GM18498 (cell line): ENCODE results near the gene AHNAK.
A peak's percentile ranks its signal among the peaks of the same experiment; 100 is the strongest.
"Not testable (repeated sequence)": the region's sequence is repeated elsewhere in the genome, so short reads cannot be mapped to it uniquely, and the experiment has no call there.

Experiments used
- ATAC-seq: cut with Tn5 transposase; IDR thresholded peaks from one replicate; pipeline ENCODE4 v1.9.1; 2021; ENCODE audit warnings: mild to moderate bottlenecking, moderate library complexity; ENCODE audit not compliant: unreplicated experiment

Gene AHNAK, protein sequence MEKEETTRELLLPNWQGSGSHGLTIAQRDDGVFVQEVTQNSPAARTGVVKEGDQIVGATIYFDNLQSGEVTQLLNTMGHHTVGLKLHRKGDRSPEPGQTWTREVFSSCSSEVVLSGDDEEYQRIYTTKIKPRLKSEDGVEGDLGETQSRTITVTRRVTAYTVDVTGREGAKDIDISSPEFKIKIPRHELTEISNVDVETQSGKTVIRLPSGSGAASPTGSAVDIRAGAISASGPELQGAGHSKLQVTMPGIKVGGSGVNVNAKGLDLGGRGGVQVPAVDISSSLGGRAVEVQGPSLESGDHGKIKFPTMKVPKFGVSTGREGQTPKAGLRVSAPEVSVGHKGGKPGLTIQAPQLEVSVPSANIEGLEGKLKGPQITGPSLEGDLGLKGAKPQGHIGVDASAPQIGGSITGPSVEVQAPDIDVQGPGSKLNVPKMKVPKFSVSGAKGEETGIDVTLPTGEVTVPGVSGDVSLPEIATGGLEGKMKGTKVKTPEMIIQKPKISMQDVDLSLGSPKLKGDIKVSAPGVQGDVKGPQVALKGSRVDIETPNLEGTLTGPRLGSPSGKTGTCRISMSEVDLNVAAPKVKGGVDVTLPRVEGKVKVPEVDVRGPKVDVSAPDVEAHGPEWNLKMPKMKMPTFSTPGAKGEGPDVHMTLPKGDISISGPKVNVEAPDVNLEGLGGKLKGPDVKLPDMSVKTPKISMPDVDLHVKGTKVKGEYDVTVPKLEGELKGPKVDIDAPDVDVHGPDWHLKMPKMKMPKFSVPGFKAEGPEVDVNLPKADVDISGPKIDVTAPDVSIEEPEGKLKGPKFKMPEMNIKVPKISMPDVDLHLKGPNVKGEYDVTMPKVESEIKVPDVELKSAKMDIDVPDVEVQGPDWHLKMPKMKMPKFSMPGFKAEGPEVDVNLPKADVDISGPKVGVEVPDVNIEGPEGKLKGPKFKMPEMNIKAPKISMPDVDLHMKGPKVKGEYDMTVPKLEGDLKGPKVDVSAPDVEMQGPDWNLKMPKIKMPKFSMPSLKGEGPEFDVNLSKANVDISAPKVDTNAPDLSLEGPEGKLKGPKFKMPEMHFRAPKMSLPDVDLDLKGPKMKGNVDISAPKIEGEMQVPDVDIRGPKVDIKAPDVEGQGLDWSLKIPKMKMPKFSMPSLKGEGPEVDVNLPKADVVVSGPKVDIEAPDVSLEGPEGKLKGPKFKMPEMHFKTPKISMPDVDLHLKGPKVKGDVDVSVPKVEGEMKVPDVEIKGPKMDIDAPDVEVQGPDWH (N-terminal part only)

DNA sequence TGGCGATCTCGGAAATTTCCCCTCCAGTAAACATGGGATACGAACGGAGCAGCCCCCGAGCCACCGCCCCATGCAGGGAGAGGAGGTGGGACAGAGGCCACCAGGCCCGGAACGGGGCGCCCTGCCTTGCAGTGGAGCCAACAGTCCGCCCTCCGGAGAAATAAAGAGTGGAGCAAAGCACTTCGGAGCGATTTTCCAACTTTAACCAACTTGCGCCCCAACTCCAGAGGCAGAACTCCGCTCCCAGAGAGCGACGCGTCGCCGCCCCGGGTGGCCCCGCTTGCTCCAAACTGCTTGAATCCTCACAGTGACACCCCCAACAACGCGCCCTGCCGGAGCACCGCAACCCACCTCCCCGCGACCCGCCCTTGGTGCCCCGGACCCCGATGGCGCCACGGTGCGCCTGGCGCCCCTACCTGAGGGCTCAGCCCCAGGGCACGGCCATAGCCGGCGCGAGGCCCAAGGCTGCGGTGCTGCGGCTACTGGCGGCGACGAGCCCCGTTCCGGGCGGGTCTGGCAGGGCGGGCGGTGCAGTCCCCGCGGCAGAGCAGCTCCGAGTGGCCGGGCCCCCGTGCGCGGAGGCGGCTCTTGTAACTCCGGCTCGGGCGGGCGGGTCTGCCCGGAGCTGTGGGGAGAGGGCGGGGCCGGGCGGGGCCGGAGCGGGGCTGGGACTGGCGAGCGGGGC is at the start of gene AHNAK:
AHNAK (minus strand) TSS at position 563 of the 685 bp plus-strand sequence. CDS start 10,708 bp downstream, outside the sequence.
- ATAC-seq = peak; percentile 36

DNA sequence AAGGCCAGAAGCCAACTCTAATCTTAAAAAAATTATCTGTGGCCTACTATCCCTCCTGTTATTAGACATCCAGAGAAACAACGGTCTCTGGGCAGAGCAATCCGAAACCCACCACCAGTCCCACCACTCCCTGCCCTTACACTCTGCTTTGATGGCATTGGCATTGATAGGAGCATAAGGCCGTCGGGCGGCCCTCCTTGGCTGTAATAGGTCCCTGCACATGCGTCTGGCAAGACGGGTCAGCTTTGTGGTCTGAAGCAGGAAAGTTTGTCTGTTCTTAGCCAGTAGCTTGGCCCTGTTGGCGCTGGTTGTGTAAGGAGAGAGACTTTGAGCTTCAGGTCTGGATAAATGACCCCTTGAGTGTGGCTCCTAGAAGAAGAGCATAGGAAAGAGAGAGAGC is 48.5 kb upstream of the AHNAK start:
- ATAC-seq = no peak

DNA sequence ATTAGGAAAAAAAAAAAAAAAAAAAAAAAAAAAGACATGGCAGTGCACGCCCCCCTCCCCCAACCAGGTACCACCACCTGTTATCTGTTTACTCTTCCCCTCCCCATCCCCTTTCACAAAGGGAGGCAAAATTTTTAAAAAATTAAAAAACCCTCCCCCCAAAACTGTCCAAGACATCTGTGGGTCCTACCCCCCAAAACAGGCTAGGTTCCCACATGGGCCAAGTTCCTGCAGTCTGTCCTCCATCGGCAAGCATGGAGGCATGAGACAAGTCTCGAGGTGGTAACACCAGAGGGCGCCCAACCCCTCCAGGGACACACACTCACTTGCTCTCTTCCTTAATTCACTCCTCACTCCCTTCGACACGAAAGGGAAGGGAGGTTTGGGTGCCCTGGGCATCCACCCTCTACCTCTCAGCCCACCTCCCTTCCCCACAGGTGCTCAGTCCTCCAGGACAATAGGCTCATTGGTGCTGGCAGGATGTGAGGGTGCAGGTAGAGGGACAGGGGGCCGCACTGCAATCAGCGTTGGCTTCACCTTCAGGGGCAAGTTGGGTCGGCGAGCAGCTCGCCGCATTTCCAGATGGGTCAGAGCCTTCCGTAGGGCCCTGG is 46.9 kb upstream of the AHNAK start:
- no peak for ATAC-seq

DNA sequence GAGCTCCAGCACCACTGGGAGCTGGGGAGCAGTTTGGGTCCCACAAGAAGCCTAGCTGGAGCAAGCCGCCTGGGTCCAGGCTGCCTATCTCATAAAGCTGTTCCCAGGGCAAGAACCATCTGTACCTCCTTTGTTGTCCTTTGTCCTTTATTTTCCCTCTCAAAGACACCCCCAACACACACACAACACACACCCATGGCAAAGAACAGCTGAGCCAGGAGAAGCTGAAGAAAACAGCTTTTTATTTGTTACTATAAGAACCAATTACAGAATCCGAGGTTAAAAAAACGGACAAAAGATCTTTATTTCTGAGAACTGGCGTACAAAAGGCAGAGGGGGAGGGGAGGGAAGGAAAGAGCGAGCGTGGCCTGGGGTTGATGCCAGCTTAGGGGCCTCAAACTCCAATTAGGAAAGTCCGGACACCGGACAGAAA is 46.4 kb upstream of the AHNAK start:
- no peak for ATAC-seq

DNA sequence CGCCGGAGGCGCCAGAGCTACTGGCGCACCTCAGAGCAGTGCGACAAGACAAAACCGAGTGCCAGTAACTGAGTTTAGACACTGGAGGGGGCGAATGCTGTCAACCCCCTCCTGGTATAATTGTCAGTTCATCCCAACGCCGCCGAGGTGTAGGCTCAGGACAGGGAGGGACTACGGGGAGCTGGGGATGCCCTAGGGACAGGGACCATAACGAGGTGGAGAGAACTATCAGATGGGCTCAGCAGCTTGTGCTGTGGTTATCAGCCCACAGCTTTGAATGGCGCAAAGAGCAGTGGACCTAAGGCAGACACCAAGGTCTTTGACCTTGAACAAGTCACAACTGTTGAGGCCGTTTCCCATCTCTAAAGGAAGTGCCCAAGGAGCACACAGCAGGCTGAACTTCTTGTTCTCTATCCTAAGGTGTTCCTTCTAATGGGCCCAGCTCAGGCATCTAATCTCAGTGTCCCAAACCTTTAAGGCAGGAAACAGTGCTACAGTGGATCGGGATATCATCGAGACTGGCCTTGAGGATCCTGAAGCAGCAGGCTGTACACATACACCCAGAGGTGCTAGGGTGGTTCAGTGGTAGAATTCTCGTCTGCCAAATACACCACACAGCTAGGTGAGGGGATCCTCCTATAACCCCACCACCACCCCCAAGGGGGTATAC is 45.7 kb upstream of the AHNAK start:
- ATAC-seq = no peak

DNA sequence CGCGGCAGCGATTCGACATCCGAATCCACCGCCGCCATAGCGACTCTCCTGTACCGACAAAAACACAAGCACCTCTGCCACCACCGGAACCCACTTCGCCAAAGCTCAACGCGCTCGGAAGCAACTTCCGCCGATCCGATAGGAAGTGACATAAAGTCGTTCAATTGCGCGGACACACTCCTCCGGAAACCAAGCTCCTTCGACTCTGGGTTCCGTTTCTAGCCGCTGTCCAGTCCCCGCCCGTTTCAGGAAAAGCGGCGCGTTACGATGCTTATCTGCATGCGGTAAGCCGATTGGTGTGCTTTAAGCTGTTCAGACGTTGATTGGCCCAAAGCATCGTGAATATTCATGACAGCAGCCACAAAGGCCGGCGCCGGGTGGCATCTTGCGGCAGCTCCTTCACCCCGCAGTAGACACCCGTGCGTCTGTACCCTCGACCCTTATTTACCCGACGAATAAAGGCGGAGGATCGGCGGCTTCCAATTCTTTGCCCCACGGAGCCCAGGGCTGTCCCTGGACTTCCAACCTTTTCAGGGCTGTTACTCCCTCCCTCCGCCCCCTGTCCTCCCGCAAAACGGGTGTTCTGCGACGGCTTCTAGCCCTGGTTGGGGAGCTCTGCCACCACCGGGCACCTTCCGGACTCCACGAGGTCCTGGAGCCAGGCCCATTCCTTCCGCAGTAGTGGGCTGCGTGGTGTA is 45.0 kb upstream of the AHNAK start, which contains the start of gene TUT1:
TUT1 (minus strand) TSS at position 76 of the 698 bp plus-strand sequence; CDS start at position 38, 38 bp downstream.
- peak; percentile 85 for ATAC-seq

DNA sequence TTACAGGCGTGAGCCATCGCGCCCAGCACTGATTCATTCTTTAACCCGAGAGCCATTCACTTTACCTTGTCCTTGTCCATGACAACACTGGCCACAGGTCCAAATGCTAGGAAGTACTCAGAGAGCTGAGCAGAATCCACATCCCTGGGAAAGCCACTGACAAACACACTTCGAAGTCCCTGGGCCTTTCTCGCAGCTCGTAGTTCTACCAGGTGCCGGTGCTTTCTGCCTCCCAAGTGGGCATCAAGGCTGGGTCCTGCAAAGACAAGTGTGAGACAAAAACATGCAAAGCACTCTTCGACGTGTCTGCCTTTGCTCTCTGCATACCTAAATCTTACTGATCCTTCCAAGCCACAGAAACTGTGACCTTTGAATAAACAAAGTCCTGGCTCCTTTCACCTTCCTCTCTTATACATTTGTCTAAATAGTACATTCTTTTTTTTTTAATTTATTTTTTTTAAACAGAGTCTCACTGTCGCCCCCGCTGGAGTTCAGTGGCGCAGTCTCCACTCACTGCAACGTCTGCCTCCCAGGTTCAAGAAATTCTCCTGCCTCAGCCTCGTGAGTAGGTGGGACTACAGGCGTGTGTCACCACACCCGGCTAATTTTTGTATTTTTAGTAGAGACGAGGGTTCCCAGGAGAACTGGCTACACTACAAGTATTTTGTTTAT is 42.5 kb upstream of the AHNAK start:
- no peak for ATAC-seq

DNA sequence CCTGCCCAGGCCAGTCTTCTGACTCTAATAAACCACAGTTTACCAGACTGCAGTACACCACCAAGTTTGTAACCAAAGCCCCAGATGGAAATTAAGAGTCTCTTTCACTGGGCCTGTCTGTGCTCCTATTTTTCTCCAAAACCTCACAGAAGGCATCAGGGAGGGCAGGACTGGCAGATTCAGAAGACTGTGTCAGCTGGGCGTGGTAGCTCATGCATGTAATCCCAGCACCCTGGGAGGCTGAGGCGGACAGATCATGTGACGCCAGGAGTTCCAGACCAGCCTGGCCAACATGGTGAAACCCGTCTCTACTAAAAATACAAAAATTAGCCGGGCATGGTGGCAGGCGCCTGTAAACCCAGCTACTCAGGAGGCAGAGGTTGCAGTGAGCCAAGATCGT is 38.8 kb upstream of the AHNAK start:
- not testable (repeated sequence) for ATAC-seq

DNA sequence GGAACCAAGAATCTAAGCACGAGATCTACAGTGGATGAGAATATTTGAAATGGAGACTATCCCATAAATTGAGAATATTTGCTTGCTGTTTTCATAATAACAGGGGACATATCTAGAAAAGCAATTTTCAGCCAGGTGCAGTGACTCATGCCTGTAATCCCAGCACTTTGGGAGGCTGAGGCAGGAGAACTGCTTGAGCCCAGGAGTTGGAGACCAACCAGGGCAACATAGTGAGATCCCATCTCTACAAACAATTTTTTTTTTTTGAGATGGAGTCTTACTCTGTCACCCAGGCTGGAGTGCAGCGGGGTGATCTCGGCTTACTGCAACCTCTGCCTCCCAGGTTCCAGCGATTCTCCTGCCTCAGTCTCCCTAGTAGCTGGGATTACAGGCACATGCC is 35.1 kb upstream of the AHNAK start:
- not testable (repeated sequence) for ATAC-seq

DNA sequence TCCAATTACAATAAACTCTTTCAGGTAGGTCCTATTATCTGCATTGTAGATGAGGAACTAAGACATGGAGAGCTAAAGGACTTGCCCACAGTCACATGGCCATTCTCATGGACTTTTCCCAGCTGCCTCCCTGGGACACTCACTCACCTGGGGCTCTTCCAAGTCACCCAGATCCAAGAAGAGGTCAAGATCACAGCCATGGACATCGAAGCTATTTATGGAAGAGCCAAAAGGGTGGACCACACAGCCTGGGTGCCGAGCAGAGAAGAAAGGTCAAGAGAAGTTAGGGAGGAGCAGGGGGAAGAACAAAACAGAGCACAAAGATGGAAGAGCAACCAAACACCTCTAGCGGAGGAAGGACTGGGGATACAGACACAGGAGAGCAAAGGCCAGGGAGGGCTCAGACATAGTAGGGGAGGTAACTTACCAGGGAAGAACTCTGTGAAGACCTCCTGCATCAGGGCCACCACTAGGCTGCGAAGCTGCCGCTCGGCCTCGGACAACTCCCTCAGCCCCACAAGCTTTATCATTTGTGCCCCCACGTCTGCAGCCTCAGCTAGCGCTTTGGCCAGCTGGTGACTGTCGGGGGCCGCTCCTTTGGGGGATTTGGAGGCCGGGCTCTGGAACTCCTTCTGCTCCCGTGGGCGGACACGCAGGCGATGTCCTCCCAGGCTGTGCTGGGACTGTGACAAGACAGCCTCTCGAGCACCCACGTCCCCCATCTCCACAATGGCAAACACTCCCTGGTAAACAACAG is 34.5 kb upstream of the AHNAK start:
- no peak for ATAC-seq

DNA sequence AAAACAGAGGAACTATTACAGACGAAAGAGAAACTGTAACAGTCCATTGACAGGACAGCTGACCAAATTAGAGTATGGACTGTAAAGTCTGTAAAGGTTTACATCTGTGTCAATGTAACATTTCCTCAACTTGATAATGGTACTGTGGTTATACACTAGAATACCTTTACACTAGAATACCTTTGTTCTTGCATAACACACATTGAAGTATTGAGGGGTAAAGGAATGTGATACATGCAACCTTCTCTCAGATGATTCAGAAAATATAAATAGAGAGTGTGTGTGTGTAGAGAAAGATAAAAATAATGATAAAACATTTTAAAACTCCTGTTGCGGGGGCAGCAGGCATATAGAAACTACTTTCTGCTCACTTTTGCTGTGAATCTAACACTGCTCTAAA is 32.6 kb upstream of the AHNAK start:
- ATAC-seq = no peak

DNA sequence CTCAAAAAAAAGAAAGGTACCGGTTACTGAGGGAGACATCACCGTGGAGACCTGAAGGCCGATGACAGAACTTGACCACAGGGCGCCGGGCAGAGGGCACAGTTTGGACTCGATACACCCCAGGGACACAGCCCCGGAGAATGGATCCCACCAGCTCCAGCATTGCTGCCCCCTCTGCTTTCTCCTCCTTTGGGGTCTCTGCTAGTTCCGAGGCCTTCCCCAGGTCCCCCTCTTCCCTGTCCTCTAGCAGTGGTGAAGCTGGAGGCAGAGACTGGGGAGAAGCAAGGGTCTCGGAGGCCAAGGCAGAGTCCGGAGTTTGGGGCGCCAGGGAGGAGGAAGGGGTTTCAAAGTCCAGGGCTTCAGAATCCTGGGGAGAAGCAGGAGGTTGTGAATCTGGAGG is 31.9 kb upstream of the AHNAK start:
- no peak for ATAC-seq

DNA sequence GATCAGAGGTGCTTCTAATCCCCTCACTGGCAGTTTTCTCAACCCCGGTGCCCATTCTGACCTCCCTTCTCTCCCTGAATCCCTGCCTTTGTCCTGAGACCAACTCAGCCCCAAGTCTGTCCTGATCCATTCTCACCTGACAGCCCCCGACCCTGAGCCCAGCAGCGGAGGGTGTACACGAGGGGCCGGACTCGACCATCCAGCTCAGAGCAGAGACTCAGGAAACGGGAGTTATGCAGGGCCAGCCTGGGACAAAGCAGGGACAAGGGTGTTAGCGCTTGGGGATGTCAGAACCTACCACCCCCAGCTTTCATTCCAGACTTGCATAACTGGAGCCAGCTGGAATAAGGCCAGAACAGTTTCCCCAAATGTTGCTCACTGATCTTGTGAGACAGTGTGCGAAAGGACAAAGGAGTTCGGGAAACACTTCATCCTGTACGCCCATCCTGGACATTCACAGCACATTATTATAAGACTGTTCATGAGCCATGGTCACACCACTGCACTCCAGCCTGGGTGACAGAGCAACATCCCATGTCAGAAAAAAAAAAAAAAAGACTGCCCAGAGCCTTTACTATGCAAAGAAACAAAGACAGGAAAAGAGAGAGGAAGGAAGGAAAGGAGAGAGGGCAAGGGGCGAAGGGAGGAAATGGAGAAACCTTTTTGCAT is 30.6 kb upstream of the AHNAK start:
- ATAC-seq = no peak

DNA sequence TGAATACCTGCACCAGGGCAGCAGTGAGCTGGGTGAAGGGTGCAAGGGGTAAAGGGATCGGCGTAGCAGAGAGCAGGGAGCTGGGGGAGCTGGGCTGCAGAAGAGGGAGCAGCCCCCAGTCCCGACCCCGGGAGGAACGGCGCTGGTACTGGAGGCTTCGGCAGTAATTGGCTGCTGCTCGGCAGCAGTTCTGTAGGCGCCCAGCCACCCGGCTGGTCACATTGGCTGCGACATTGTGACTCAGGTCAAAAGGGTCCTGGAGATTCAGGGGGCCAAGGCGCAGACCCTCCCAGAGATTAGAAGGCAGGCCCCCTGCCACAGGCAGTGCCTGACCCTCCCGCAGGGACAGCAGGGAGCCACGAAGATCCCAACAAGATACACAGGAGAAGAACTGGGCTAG is 29.2 kb upstream of the AHNAK start:
- no peak for ATAC-seq

DNA sequence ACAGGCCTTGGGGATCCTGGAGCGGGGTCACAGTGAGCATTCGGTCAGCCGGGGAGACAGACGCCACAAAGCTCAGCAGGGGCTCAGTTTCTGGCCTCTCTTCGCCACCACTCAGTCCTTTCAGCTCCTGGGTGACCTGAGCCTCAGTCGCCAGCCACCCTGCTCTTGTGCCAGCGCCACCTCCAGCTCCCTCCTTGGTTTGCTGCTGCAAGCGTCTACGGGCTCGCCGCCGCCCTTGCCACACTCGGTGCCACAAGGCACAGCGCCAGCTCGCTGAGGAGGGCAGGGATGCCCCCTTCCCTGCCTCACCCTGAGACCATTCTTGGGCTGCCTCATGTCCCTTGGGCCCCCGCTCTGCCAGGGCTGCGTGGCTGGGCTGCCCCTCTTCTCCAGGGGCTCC is 28.6 kb upstream of the AHNAK start:
- ATAC-seq = no peak

DNA sequence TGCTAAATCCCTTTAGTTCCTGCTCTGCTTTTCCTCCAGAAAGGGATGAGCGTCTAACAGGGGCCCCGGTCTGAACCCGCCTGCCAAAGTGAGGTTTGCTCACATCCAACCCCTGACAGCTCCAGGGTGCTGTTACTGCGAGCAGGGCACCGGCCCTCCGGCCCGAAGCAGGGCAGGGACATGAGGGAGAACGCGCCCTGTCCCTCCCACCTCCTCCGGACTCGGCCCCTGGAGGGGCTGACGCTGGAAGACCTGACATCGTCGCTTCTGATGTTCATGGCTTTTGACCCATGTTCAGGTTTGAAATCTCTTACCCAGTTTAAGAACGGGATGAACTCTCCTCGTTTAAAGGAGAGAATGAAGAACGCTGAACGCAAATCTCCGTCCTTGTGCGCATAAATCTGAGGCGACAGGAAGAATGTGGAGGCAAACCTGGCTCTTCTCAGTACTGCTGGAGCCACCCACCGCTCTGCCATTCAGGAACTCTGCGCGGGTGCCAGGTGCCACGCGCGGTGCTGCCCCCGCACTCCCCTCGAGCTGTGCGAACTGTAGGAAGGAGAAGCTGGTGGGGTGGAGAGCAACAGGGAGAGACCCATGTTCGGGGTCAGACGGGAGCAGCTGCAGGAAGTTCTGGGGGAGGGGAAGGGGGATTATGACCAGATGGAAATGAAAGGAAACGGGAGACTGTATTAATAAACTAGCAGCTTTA is 27.9 kb upstream of the AHNAK start:
- peak; percentile 16 for ATAC-seq
